DOHH2 (cell line): ENCODE results near the gene CYB561.

Experiments used
- CTCF ChIP-seq: fragments of 200-600 bp; sonication (generic); IDR thresholded peaks from one replicate; pipeline ENCODE4 v1.5.1; 2014; ENCODE audit warnings: antibody characterized with exemption, mild to moderate bottlenecking, low read depth, low read length; ENCODE audit not compliant: poor library complexity, severe bottlenecking
- EZH2phosphoT487 ChIP-seq: fragments of 200-600 bp; sonication (generic); IDR thresholded peaks from 2 replicates; pipeline ENCODE4 v1.6.1; 2017; ENCODE audit warnings: borderline replicate concordance, mild to moderate bottlenecking, antibody characterized with exemption, low read length, moderate library complexity, mixed read lengths

DNA sequence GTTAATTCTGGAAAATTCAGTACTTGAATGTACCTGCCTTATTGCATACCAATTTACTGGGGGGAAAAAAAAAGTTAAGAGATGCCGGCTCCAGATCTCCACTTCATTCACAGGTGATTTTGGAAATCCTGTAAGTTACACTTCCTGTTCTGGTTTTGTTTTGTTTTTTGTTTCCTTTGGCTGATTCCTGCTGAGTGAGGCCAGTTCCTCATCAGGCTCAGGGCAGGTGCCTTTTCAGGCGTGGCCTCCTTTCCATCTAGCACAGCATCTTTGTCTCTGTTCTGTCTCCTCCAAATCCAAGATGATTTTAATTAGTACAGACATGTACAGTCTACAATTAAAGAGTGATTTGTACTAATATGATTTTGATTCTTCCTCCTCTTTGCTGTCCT is 19.2 kb downstream of the CYB561 start:
- no peak for TF ChIP-seq CTCF
- TF ChIP-seq EZH2phosphoT487, result no peak
